ENCODE measurements around the gene CYP4F3. TPM values are rescaled to one million over a fixed set of nuclear protein-coding genes. Genes with fewer than 3 reads are reported as not detected.
"Not testable (repeated sequence)": the region's sequence is repeated elsewhere in the genome, so short reads cannot be mapped to it uniquely, and the experiment has no call there.

Gene CYP4F3
- total RNA-seq, 1 donor from 2014 or later = 2.9 TPM

DNA sequence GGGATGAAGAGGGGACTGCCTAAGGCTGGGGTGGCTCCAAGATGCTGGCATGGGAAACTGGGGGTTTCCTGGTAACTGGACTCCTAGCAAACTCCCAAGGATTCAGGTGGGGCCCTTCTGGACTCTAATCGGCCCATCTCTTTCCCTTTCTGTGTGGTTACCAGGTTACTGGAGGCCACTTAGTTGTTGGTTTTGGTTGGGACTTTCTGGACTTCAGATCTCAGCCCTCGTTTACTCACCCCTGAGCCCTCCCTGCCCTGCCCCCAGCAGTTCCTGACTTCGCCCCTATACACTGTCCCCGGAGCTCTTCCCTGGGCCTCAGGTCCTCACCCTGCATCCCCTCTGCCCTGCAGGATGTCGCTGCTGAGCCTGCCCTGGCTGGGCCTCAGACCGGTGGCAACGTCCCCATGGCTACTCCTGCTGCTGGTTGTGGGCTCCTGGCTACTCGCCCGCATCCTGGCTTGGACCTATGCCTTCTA, 32.5 kb downstream of the CYP4F3 start:
- H3K4me3 ChIP-seq (ENCODE audit: low read depth, low read length) = peak overlapping the region; percentile 12
- no peak for DNase-seq (ENCODE audit: low read depth)
- TF ChIP-seq, protein P1, sequence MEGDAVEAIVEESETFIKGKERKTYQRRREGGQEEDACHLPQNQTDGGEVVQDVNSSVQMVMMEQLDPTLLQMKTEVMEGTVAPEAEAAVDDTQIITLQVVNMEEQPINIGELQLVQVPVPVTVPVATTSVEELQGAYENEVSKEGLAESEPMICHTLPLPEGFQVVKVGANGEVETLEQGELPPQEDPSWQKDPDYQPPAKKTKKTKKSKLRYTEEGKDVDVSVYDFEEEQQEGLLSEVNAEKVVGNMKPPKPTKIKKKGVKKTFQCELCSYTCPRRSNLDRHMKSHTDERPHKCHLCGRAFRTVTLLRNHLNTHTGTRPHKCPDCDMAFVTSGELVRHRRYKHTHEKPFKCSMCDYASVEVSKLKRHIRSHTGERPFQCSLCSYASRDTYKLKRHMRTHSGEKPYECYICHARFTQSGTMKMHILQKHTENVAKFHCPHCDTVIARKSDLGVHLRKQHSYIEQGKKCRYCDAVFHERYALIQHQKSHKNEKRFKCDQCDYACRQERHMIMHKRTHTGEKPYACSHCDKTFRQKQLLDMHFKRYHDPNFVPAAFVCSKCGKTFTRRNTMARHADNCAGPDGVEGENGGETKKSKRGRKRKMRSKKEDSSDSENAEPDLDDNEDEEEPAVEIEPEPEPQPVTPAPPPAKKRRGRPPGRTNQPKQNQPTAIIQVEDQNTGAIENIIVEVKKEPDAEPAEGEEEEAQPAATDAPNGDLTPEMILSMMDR (IDR thresholded peaks at IDR 0.05; ENCODE audit: insufficient read depth, low read length, severe bottlenecking) = no peak
- H3K27me3 ChIP-seq (ENCODE audit: control insufficient read depth, insufficient read depth, low read length) = no peaks in the 10 kb centered on the region
- FAIRE-seq = no peak
- no peaks in the 10 kb centered on the region for H3K36me3 ChIP-seq (ENCODE audit: control insufficient read depth, insufficient read depth, low read length)

DNA sequence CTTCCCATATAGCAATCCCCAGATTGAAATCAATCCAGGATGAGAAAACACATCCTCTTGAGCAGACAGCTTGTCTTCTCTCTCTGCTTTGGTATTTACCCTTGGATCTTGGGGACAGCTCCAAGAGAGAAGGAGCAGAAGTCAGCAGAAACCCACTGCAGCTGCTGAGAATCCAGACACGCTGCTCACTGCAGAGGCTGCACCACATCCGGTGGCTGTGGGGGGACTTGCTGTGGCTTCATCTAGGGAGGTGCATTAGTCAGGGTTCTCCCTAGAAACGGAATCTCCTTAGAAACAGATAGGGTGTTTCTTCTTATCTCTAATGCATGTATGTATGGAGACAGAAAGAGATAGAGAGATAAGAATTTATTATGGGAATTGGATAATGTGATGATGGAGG, 34.9 kb downstream of the CYP4F3 start:
- H3K27me3 ChIP-seq (ENCODE audit: control insufficient read depth, insufficient read depth, low read length) = no peaks in the 10 kb centered on the region
- no peak for DNase-seq (ENCODE audit: low read depth)
- H3K4me3 ChIP-seq (ENCODE audit: low read depth, low read length) = no peak overlapping the region
- no peaks in the 10 kb centered on the region for H3K36me3 ChIP-seq (ENCODE audit: control insufficient read depth, insufficient read depth, low read length)
- no peak for FAIRE-seq
- TF ChIP-seq, protein P1 (IDR thresholded peaks at IDR 0.05; ENCODE audit: insufficient read depth, low read length, severe bottlenecking) = no peak

DNA sequence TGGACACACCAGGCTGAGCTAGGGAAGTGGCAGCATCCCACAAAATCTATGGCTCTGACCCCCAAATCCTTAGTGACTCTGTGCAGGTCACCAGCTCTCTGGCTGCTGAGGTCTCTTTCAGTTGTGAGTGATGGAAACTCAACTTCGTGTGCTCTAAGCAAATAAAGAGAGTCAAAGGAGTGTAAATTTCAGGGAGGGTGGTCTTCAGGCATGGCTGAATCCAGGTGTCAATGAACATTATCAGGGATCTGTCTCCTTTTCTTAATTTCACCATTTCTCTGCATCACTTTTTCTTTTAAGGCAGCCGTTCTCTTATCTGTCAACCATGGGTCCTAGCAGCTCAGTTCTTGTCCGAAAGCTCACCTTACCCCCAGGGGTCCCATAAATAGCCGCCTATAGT, 38.4 kb downstream of the CYP4F3 start:
- FAIRE-seq = no peak
- no peaks in the 10 kb centered on the region for H3K27me3 ChIP-seq (ENCODE audit: control insufficient read depth, insufficient read depth, low read length)
- DNase-seq (ENCODE audit: low read depth) = no peak
- H3K36me3 ChIP-seq (ENCODE audit: control insufficient read depth, insufficient read depth, low read length) = no peaks in the 10 kb centered on the region
- H3K4me3 ChIP-seq (ENCODE audit: low read depth, low read length) = no peak overlapping the region
- TF ChIP-seq, protein P1 (IDR thresholded peaks at IDR 0.05; ENCODE audit: insufficient read depth, low read length, severe bottlenecking) = no peak

DNA sequence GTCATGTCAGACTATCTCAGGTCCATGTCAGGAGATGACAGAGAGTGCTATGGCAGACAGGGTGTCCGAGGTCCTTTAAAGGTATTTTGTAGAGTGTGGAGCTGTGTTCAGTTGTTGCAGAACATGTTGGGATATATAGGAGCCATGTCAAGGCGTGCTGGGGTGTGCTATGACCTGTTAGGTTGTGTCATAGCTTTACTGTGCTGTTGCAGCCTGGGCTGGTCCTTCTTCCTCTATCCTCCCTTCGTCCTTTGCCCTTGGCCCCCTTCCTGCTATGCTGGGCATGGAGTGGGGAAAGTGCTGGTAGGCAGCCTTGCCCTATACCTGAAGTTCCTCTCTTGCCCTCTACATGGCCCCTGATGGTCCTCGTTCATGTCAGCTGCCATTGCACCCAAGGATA, 39.2 kb downstream of the CYP4F3 start:
- not testable (repeated sequence) for H3K27me3 ChIP-seq (ENCODE audit: control insufficient read depth, insufficient read depth, low read length); H3K36me3 ChIP-seq (ENCODE audit: control insufficient read depth, insufficient read depth, low read length); H3K4me3 ChIP-seq (ENCODE audit: low read depth, low read length); DNase-seq (ENCODE audit: low read depth)
- FAIRE-seq = peak; percentile 86

DNA sequence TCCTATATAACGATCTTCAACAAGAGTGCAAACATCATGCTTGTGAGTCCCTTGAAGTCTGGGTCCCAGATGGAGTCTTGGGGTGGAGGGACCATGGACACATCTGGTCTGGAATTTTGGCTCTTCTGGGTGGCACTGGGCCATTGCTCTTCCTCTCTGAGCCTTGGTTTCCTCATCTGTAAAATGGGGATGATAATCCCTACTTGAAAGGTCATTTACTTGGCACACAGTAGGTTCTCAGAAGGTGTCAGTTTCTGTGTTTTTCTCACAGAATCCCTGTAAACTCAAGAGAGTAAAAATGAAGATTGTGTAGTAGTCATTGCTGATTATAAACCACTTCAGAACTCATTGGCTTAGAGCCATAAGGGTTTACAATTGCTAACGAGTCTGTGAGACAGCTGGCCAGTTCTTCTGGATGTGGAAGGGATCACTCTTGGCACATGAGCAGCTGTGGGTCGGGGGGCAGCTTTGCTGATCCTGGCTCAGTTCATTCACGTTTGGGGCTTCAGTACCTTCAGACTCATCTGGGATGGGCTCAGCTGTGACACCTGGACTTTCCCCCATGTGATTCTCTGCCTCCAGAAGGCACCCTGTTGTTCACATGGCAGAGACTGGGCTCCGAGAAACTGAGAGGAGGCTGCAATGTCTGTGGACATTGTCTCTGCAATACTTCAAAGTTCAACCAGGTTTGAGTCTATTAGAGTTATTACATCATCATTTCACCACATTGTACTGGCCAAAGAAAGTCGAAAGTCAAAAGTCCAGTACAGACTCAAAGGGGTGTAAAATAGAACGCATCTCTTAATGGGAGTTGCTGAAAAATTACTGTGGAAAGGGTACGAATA, 40.0 kb downstream of the CYP4F3 start:
- TF ChIP-seq, protein P1 (IDR thresholded peaks at IDR 0.05; ENCODE audit: insufficient read depth, low read length, severe bottlenecking) = no peak
- H3K36me3 ChIP-seq (ENCODE audit: control insufficient read depth, insufficient read depth, low read length) = no peaks in the 10 kb centered on the region
- H3K4me3 ChIP-seq (ENCODE audit: low read depth, low read length) = no peak overlapping the region
- H3K27me3 ChIP-seq (ENCODE audit: control insufficient read depth, insufficient read depth, low read length) = no peaks in the 10 kb centered on the region
- no peak for FAIRE-seq
- no peak for DNase-seq (ENCODE audit: low read depth)

DNA sequence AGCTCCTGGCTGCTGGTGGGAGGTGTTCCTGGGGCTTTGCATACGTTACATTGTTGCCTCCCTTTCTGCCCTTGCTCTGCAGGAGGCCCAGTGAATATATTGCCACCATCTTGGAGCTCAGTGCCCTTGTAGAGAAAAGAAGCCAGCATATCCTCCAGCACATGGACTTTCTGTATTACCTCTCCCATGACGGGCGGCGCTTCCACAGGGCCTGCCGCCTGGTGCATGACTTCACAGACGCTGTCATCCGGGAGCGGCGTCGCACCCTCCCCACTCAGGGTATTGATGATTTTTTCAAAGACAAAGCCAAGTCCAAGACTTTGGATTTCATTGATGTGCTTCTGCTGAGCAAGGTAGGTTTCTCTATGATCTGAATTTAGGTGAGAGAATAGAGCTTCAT, 42.7 kb downstream of the CYP4F3 start:
- Histone ChIP-seq H3K36me3 (ENCODE audit: control insufficient read depth, insufficient read depth, low read length) (no peaks in the 10 kb centered on the region), H3K27me3 (ENCODE audit: control insufficient read depth, insufficient read depth, low read length) (no peaks in the 10 kb centered on the region), H3K4me3 (ENCODE audit: low read depth, low read length) (no peak overlapping the region)
- TF ChIP-seq, protein P1 (IDR thresholded peaks at IDR 0.05; ENCODE audit: insufficient read depth, low read length, severe bottlenecking) = no peak
- peak; percentile 47 for FAIRE-seq
- no peak for DNase-seq (ENCODE audit: low read depth)
